HepG2 (cell line): ENCODE measurements around the gene IPO13. TPM values are rescaled to one million over a fixed set of nuclear protein-coding genes. Genes with fewer than 3 reads are reported as not detected.

ENCODE experiments used
- CHD2 ChIP-seq: IDR thresholded peaks from 2 replicates; pipeline ENCODE4 v1.6.1; 2011; ENCODE audit warnings: low read depth, low read length, improper control_type of control experiment
- EEA1 ChIP-seq: sonication (generic); formaldehyde crosslinking; IDR thresholded peaks from 2 replicates; pipeline ENCODE4 v1.5.1; 2020; ENCODE audit warnings: mild to moderate bottlenecking, missing genetic modification reagents, borderline replicate concordance
- EP300 ChIP-seq, 3 experiments: sonication (generic) in 1 of 3; formaldehyde crosslinking in 1 of 3; IDR thresholded peaks; 2 replicates each; pipeline versions ENCODE4 v1.5.1 to v1.6.1; 2011 to 2020; ENCODE audit warnings: low read depth in 2 of 3, low read length in 2 of 3, borderline replicate concordance in 1 of 3, improper control_type of control experiment in 1 of 3, mild to moderate bottlenecking in 1 of 3, missing genetic modification reagents in 1 of 3, moderate library complexity in 1 of 3
- FOSL1 ChIP-seq: sonication (generic); formaldehyde crosslinking; IDR thresholded peaks from 2 replicates; pipeline ENCODE4 v1.9.0; 2021; ENCODE audit warnings: missing genetic modification reagents, borderline replicate concordance
- FOSL2 ChIP-seq: sonication (generic); formaldehyde crosslinking; IDR thresholded peaks from 2 replicates; pipeline ENCODE4 v1.4.0; 2020; ENCODE audit warnings: missing genetic modification reagents
- HMGA1 ChIP-seq: sonication (generic); formaldehyde crosslinking; conservative IDR thresholded peaks from 2 replicates; pipeline ENCODE4 v1.4.0; 2020; ENCODE audit warnings: missing genetic modification reagents
- IRX3 ChIP-seq: sonication (generic); formaldehyde crosslinking; IDR thresholded peaks from 2 replicates; pipeline ENCODE4 v1.8.1; 2023; ENCODE audit warnings: mild to moderate bottlenecking, low read depth, missing genetic modification reagents, borderline replicate concordance
- JDP2 ChIP-seq: sonication (generic); formaldehyde crosslinking; IDR thresholded peaks from 2 replicates; pipeline ENCODE4 v1.8.1; 2022; ENCODE audit warnings: missing genetic modification reagents, borderline replicate concordance
- KMT2B ChIP-seq: IDR thresholded peaks from 2 replicates; pipeline ENCODE4 v1.6.1; 2016; ENCODE audit warnings: missing genetic modification reagents, missing compliant biosample characterization
- MAF1 ChIP-seq: sonication (generic); formaldehyde crosslinking; IDR thresholded peaks from 2 replicates; pipeline ENCODE4 v1.5.0; 2020; ENCODE audit warnings: missing genetic modification reagents, borderline replicate concordance
- PCBP2 ChIP-seq: fragments of 200-400 bp; formaldehyde crosslinking; optimal IDR thresholded peaks from 2 replicates; pipeline ENCODE3; 2018; ENCODE audit warnings: low read length, low read depth; ENCODE audit not compliant: poor library complexity, severe bottlenecking
- POLR2G ChIP-seq: fragments of 200-400 bp; formaldehyde crosslinking; IDR thresholded peaks from 2 replicates; pipeline ENCODE4 v1.6.1; 2018; ENCODE audit warnings: mild to moderate bottlenecking, low read depth, low read length, moderate library complexity
- PTBP1 ChIP-seq: fragments of 200-400 bp; formaldehyde crosslinking; IDR thresholded peaks from 2 replicates; pipeline ENCODE4 v1.6.1; 2018; ENCODE audit warnings: low read length, low read depth; ENCODE audit not compliant: poor library complexity, severe bottlenecking
- SNAPC5 ChIP-seq: sonication (generic); formaldehyde crosslinking; IDR thresholded peaks from 2 replicates; pipeline ENCODE4 v1.8.1; 2023; ENCODE audit warnings: mild to moderate bottlenecking, missing genetic modification reagents, borderline replicate concordance
- SP4 ChIP-seq: sonication (generic); formaldehyde crosslinking; IDR thresholded peaks from 2 replicates; pipeline ENCODE4 v1.8.1; 2023; ENCODE audit warnings: mild to moderate bottlenecking, missing genetic modification reagents
- TBX2 ChIP-seq: sonication (generic); formaldehyde crosslinking; IDR thresholded peaks from 2 replicates; pipeline ENCODE4 v1.5.0; 2020; ENCODE audit warnings: missing genetic modification reagents, mild to moderate bottlenecking, borderline replicate concordance
- TRIM24 ChIP-seq: sonication (generic); formaldehyde crosslinking; IDR thresholded peaks from 2 replicates; pipeline ENCODE4 v1.8.0; 2022; ENCODE audit warnings: mild to moderate bottlenecking, missing genetic modification reagents
- ZC3H4 ChIP-seq: sonication (generic); formaldehyde crosslinking; IDR thresholded peaks from 2 replicates; pipeline ENCODE4 v1.4.0; 2020; ENCODE audit warnings: missing genetic modification reagents, borderline replicate concordance
- ZNF777 ChIP-seq: sonication (generic); formaldehyde crosslinking; IDR thresholded peaks from 2 replicates; pipeline ENCODE4 v1.4.0; 2020; ENCODE audit warnings: missing genetic modification reagents
- ZSCAN29 ChIP-seq: sonication (generic); formaldehyde crosslinking; conservative IDR thresholded peaks from 2 replicates; pipeline ENCODE4 v1.4.0; 2020; ENCODE audit warnings: mild to moderate bottlenecking, missing genetic modification reagents
- polyA plus RNA-seq, 8 experiments: library from polyadenylated mRNA; depleted of rRNA in 3 of 8; stranded (reverse) in 7 of 8; unstranded in 1 of 8; fragments of >200 nt; fragmentation: Illumina TruSeq in 4 of 8; extraction: Trizol in 4 of 8; gene quantifications; 2 replicates each; pipeline versions ENCODE4 v1.2.1 to v1.2.3, GENCODE V29; 2011 to 2016; ENCODE audit warnings: low read depth in 4 of 8, missing spikeins in 1 of 8, mixed read lengths in 1 of 8; ENCODE audit not compliant: insufficient read depth in 1 of 8
- total RNA-seq, 5 experiments: library from RNA; depleted of rRNA; stranded (reverse); fragments of >200 nt; fragmentation: Illumina TruSeq; extraction: Trizol; gene quantifications; 2 replicates each; pipeline ENCODE4 v1.2.3, GENCODE V29; 2016; ENCODE audit warnings: low read depth in 1 of 5
- TF ChIP-seq, protein P1 (sequence below): sonication (generic); formaldehyde crosslinking; IDR thresholded peaks from 2 replicates; pipeline ENCODE4 v1.8.0; 2022; ENCODE audit warnings: missing genetic modification reagents, mild to moderate bottlenecking, inconsistent platforms, borderline replicate concordance
- TF ChIP-seq, protein P2 (sequence below): sonication (generic); formaldehyde crosslinking; IDR thresholded peaks from 2 replicates; pipeline ENCODE4 v1.5.0; 2020; ENCODE audit warnings: mild to moderate bottlenecking, missing genetic modification reagents, borderline replicate concordance

The IPO13 gene
- total and polyA plus RNA-seq, 2 of the 13 experiments (the other 11 are each of a cell fraction or from before 2014, with no cell fraction given) = 12.9 to 15.6 TPM

DNA sequence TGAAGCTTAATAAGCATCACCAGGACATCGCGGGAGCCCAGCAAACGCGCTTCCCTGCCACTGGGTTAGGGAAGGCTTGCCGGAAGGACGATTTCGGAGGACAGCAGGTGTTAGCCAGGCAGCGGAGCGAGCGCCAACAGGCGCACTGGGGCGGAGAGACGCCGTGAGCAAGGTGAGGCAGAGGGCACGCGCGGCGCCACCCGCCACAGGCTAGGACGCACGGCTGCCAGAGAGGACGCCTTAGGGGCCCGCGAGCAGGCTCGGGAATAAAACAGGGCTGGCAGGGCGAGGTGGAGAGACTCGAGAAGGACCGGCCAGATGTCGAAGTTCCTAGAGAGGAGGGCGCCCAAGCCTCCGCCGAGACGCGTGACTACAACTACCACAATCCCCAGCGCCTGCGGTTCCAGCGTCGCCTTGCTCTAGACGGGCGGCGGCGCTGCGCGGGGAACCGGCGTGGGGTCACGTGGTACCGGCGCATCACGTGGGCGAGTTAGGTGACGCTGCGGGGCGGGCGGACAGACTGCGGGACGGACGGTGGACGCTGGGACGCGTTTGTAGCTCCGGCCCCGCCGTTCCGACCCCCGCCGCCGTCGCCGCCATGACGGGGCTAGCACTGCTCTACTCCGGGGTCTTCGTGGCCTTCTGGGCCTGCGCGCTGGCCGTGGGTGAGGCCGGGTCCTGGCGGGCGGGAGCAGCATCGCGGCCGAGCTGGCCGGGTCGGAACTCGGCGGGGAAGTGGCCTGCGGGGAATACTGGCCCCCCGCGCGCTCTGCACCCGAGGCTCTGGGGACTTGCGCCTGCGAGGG, 27.9 kb downstream of the IPO13 start, which contains the start of gene ATP6V0B (continued):
- TF ChIP-seq EEA1 (CRISPR knock-in tag) (0 out of 2 replicates have a peak, but pooled peaks have one; percentile 62), CHD2 (0 out of 2 replicates have a peak, but pooled peaks have one; percentile 5), KMT2B (peak; percentile 80; the same call in 1 of the 2 replicates), EP300 (IDR thresholded peaks at IDR 0.05; ENCODE audit: low read depth in 2 of 2, low read length in 2 of 2) (0 out of 4 replicates have a peak, but pooled peaks of 1 of the 2 experiments have one; percentile 7), EP300 (CRISPR knock-in tag; IDR thresholded peaks at IDR 0.05; ENCODE audit: borderline replicate concordance) (no peak), FOSL2 (CRISPR knock-in tag) (peak; percentile 56), HMGA1 (no peak), TRIM24 (no peak), JDP2 (CRISPR knock-in tag) (no peak), POLR2G (peak; percentile 70; the same call in 1 of the 2 replicates), ZSCAN29 (CRISPR knock-in tag) (peak; percentile 74; the same call in 1 of the 2 replicates), TBX2 (CRISPR knock-in tag) (peak; percentile 83; the same call in 1 of the 2 replicates), ZC3H4 (no peak), PTBP1 (peak; percentile 71), SP4 (peak; percentile 59; the same call in 1 of the 2 replicates), ZNF777 (CRISPR knock-in tag) (0 out of 2 replicates have a peak, but pooled peaks have one; percentile 32), PCBP2 (no peak), IRX3 (CRISPR knock-in tag) (peak; percentile 80; the same call in 1 of the 2 replicates), MAF1 (CRISPR knock-in tag) (no peak), FOSL1 (CRISPR knock-in tag) (no peak), SNAPC5 (CRISPR knock-in tag) (no peak)
- TF ChIP-seq, protein P1, sequence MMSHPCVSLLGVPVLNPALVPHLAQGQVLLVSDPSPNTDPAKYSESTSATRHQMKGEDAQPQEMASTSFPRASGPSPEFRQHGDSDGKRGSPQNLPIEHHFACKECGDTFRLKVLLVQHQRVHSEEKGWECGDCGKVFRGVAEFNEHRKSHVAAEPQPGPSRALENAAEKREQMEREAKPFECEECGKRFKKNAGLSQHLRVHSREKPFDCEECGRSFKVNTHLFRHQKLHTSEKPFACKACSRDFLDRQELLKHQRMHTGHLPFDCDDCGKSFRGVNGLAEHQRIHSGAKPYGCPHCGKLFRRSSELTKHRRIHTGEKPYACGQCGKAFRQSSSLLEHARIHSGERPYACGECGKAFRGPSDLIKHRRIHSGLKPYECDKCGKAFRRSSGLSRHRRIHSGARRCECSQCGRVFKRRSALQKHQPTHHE (CRISPR knock-in tag) = peak; percentile 89; the same call in 1 of the 2 replicates
- TF ChIP-seq, protein P2, sequence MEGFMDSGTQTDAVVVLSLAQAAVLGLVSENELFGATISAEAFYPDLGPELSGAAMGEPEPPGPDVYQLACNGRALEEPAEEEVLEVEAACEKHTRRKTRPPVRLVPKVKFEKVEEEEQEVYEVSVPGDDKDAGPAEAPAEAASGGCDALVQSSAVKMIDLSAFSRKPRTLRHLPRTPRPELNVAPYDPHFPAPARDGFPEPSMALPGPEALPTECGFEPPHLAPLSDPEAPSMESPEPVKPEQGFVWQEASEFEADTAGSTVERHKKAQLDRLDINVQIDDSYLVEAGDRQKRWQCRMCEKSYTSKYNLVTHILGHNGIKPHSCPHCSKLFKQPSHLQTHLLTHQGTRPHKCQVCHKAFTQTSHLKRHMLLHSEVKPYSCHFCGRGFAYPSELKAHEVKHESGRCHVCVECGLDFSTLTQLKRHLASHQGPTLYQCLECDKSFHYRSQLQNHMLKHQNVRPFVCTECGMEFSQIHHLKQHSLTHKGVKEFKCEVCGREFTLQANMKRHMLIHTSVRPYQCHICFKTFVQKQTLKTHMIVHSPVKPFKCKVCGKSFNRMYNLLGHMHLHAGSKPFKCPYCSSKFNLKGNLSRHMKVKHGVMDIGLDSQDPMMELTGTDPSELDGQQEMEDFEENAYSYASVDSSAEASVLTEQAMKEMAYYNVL (CRISPR knock-in tag) = 0 out of 2 replicates have a peak, but pooled peaks have one; percentile 50
